SW 1271 (cell line): ENCODE measurements around the gene ZSWIM1.

ENCODE experiments used
- DNase-seq, 2 experiments: peaks; one replicate each; lab custom pipeline; 2025; lab: John Stamatoyannopoulos, UW

ZSWIM1 gene

GRCh38 chr20:45880988-45881788 lies at the start of gene ZSWIM1:
Gene ZSWIM1 (plus strand): TSS chr20:45881227. CDS start chr20:45882593, 1,366 bp downstream.
- DNase-seq = peak; percentile 96 to 98

GRCh38 chr20:45832619-45833018 lies 48.4 kb upstream of the ZSWIM1 start:
- DNase-seq = no peak

- DNase-seq = peak; percentile 76 to 88
Observed at GRCh38 chr20:45833030-45833882, 47.8 kb upstream of the ZSWIM1 start, which contains the start of gene SNX21. Gene SNX21 (plus strand): TSS chr20:45833799. CDS start chr20:45833920, 121 bp downstream.

GRCh38 chr20:45833883-45834796 lies 46.9 kb upstream of the ZSWIM1 start:
- DNase-seq = peak; percentile 53 to 63

GRCh38 chr20:45834797-45835161 lies 46.2 kb upstream of the ZSWIM1 start:
- DNase-seq = no peak

GRCh38 chr20:45835329-45835765 lies 45.7 kb upstream of the ZSWIM1 start:
- DNase-seq = no peak

GRCh38 chr20:45835825-45836224 lies 45.2 kb upstream of the ZSWIM1 start:
- DNase-seq = no peak

- DNase-seq = no peak
Observed at GRCh38 chr20:45836841-45837240, 44.2 kb upstream of the ZSWIM1 start.

GRCh38 chr20:45840700-45841198 lies 40.3 kb upstream of the ZSWIM1 start:
- no peak for DNase-seq

GRCh38 chr20:45841407-45842129 lies 39.5 kb upstream of the ZSWIM1 start:
- DNase-seq = no peak

- DNase-seq = no peak
Observed at GRCh38 chr20:45842169-45842812, 38.7 kb upstream of the ZSWIM1 start.

GRCh38 chr20:45843506-45843905 lies 37.5 kb upstream of the ZSWIM1 start:
- DNase-seq = no peak

GRCh38 chr20:45845452-45845851 lies 35.6 kb upstream of the ZSWIM1 start:
- DNase-seq = no peak

- DNase-seq = no peak
Observed at GRCh38 chr20:45848421-45848820, 32.6 kb upstream of the ZSWIM1 start.

GRCh38 chr20:45848969-45849582 lies 32.0 kb upstream of the ZSWIM1 start:
- DNase-seq = no peak

- no peak for DNase-seq
Observed at GRCh38 chr20:45850238-45850637, 30.8 kb upstream of the ZSWIM1 start.

GRCh38 chr20:45850926-45851325 lies 30.1 kb upstream of the ZSWIM1 start:
- DNase-seq = no peak

GRCh38 chr20:45851501-45851900 lies 29.5 kb upstream of the ZSWIM1 start:
- DNase-seq = no peak

- no peak for DNase-seq
Observed at GRCh38 chr20:45852326-45852725, 28.7 kb upstream of the ZSWIM1 start.

- DNase-seq = no peak
Observed at GRCh38 chr20:45853484-45853883, 27.5 kb upstream of the ZSWIM1 start.
